Measurements from ENCODE around the gene RFX2.
A peak's percentile ranks its signal among the peaks of the same experiment; 100 is the strongest.

The RFX2 gene

GRCh38 chr19:6059396-6059947, 50.8 kb downstream of the RFX2 start:
- no peak for DNase-seq

GRCh38 chr19:6058518-6059201, 51.6 kb downstream of the RFX2 start:
- DNase-seq: no peak

GRCh38 chr19:6057651-6058517, 52.4 kb downstream of the RFX2 start:
- no peak for DNase-seq

GRCh38 chr19:6056801-6057650, 53.3 kb downstream of the RFX2 start:
- peak; percentile 56 for DNase-seq

- DNase-seq: no peak
Observed at GRCh38 chr19:6056282-6056741, 54.0 kb downstream of the RFX2 start.

GRCh38 chr19:6055013-6055795, 55.1 kb downstream of the RFX2 start:
- no peak for DNase-seq

- DNase-seq: peak; percentile 25
Observed at GRCh38 chr19:6048793-6049405, 61.4 kb downstream of the RFX2 start.

GRCh38 chr19:6048348-6048747, 62.0 kb downstream of the RFX2 start:
- no peak for DNase-seq

- DNase-seq: peak; percentile 7
Observed at GRCh38 chr19:6047741-6048251, 62.5 kb downstream of the RFX2 start.

- DNase-seq: no peak
Observed at GRCh38 chr19:6047256-6047655, 63.0 kb downstream of the RFX2 start.

GRCh38 chr19:6045108-6045507, 65.2 kb downstream of the RFX2 start:
- DNase-seq: no peak

- DNase-seq: no peak
Observed at GRCh38 chr19:6044056-6044805, 66.1 kb downstream of the RFX2 start.

- no peak for DNase-seq
Observed at GRCh38 chr19:6042776-6043726, 67.2 kb downstream of the RFX2 start.

- DNase-seq: no peak
Observed at GRCh38 chr19:6041991-6042481, 68.3 kb downstream of the RFX2 start.

GRCh38 chr19:6041071-6041470, 69.2 kb downstream of the RFX2 start:
- no peak for DNase-seq

- no peak for DNase-seq
Observed at GRCh38 chr19:6039566-6040225, 70.6 kb downstream of the RFX2 start.

- no peak for DNase-seq
Observed at GRCh38 chr19:6038634-6039405, 71.5 kb downstream of the RFX2 start.

- DNase-seq: no peak
Observed at GRCh38 chr19:6035026-6035425, 75.3 kb downstream of the RFX2 start.
